Adipocyte (in vitro differentiated cells): ENCODE data around the gene CRABP2.

Source experiments
- DNase-seq: peaks from one replicate; pipeline ENCODE4 v3.0.0-alpha.2; 2015; ENCODE audit warnings: low read depth
- H3K27me3 ChIP-seq: replicated peaks from 2 replicates; pipeline ENCODE4 v1.7.0; 2013; ENCODE audit warnings: mild to moderate bottlenecking, low read length, moderate library complexity; ENCODE audit not compliant: control insufficient read depth, insufficient read depth
- H3K36me3 ChIP-seq: 2 replicates; pipeline ENCODE4 v1.7.0; 2013; ENCODE audit warnings: low read length, mild to moderate bottlenecking, moderate library complexity; ENCODE audit not compliant: control insufficient read depth, insufficient read depth, severe bottlenecking
- H3K4me1 ChIP-seq: 2 replicates; pipeline ENCODE4 v1.7.0; 2013; ENCODE audit warnings: mild to moderate bottlenecking, low read length, moderate library complexity; ENCODE audit not compliant: control insufficient read depth, insufficient read depth
- H3K4me3 ChIP-seq: 2 replicates; pipeline ENCODE4 v1.7.0; 2013; ENCODE audit warnings: mild to moderate bottlenecking, low read length, moderate library complexity
- H3K9ac ChIP-seq: 2 replicates; pipeline ENCODE4 v1.7.0; 2013; ENCODE audit warnings: mild to moderate bottlenecking, low read length, moderate library complexity
- H3K9me3 ChIP-seq: 2 replicates; pipeline ENCODE4 v1.7.0; 2013; ENCODE audit warnings: mild to moderate bottlenecking, low read length, moderate library complexity; ENCODE audit not compliant: control insufficient read depth

CRABP2 gene

DNA sequence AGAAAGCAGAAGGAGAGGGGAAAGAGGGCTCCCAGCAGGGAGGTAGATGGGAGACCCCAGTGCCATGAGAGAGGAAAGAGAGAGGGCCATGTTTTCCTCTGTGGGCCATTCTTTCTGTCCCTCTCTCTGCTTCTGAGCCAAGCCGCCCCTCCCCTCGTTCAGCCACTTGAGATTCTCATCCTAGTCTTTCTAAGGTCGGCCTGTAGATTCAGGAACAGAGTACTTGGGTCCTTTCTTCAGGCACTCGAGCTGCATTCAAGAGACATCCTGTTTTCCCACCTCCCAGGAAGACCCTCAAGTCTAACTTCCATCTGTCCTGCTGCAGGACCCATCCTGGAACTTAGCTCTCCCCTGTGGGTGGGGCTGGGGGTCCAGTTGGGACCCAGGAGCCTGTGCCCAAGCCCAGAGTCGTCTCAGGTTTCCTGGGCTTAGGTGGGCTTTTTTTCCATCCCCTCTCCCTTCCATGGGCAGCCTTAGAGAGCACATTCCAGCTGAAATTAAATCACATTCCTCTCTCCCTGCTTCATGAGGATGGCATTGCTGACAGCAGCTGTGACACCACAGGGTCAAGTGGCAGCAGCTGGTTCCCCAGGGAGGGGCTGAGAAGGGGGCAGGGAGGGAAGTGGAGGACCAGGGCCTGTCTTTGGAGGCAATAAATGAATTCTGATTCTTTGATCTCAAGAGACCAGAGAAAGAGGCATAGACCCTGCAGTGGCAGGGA, 41.2 kb downstream of the CRABP2 start:
- Histone ChIP-seq H3K27me3 (no peaks in the 10 kb centered on the region), H3K36me3 (no peaks in the 10 kb centered on the region), H3K4me1 (peaks cover 57% of the 10 kb centered on the region), H3K9ac (no peak overlapping the region), H3K4me3 (no peak overlapping the region), H3K9me3 (no peaks in the 10 kb centered on the region)
- peak; percentile 45 for DNase-seq

DNA sequence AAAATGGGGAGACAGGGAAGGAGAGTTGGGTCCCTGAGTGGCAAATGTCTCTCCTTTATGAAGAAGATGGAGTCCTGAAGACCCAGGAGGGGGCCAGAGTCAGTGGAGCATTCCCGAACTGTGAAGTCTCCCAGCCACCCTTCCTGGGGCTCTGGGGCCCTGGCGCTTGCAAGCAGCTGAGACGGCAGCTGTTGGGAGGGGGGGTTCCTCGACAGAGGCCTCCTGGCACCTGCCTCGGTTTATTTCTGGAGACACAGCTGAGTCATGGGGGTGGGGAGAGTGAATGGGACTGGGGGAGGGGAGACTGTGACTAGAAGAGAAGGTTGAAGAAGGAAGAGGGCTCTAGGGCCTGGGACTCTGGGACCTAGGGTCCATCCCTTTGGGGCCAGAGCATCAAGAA, 42.2 kb downstream of the CRABP2 start:
- no peak overlapping the region for H3K4me3 ChIP-seq
- DNase-seq, result no peak
- peaks cover 57% of the 10 kb centered on the region for H3K4me1 ChIP-seq

DNA sequence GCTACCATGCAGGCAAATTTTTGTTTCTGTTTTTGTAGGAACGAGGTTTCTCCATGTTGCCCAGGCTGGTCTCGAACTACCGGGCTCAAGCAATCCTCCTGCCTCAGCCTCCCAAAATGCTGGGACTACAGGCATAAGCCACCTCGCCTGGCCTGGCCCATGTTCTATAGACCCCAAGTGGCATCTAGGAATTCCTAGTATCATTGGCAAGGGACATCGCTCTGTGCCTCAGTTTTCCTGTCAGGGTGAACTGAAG, 42.7 kb downstream of the CRABP2 start:
- Histone ChIP-seq H3K9ac (peak overlapping the region; percentile 65), H3K36me3 (no peaks in the 10 kb centered on the region)
- no peak for DNase-seq

More for the DNA sequence above, 42.2 kb downstream of the CRABP2 start:
- Histone ChIP-seq H3K36me3 (no peaks in the 10 kb centered on the region), H3K9me3 (no peaks in the 10 kb centered on the region), H3K27me3 (no peaks in the 10 kb centered on the region), H3K9ac (no peak overlapping the region)

DNA sequence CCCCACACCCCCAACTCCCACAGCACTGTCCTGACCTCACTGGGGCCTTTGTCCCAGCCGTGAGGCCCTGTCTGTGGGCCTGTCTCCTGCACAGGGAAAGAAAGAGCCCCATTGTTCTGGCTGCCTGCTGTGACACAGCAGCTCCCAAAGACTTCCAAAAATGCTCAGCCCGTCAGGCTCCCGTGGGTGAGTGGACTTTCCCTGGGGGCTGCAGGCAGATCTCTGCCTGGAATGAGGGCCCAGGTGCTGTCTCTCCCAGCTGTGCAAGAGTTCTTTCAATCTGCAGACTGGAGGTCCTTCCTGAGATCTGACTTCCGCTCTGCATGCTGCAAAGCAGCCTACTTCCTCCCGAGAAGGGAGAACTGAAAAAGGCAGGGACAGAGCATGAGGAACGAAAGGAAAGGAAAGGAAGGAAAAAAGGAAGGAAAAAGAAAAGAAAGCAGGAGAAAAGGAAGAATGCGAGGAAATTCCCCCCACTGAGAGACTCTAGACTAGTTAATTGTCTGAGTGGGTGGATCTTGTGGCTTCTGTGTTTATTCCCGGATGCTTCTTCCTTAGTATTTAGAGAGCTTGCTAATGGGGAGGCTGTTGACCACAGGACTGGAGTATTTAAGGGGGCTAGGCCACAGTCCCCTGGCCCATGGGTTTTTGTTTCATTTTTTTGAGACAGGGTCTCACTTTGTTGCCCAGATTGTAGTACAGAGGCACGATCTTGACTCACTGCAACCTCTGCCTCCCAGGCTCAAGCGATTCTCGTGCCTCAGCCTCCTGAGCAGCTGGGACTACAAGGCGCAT, 43.2 kb downstream of the CRABP2 start:
- peaks cover 50% of the 10 kb centered on the region for H3K4me1 ChIP-seq
- H3K4me3 ChIP-seq, result no peak overlapping the region
- no peaks in the 10 kb centered on the region for H3K9me3 ChIP-seq
- H3K27me3 ChIP-seq, result peaks cover 1% of the 10 kb centered on the region
- no peak for DNase-seq
- H3K36me3 ChIP-seq, result no peaks in the 10 kb centered on the region
- H3K9ac ChIP-seq, result peak overlapping the region; percentile 65

More for the DNA sequence above, 42.7 kb downstream of the CRABP2 start:
- Histone ChIP-seq H3K4me1 (peaks cover 54% of the 10 kb centered on the region), H3K27me3 (no peaks in the 10 kb centered on the region), H3K9me3 (no peaks in the 10 kb centered on the region), H3K4me3 (no peak overlapping the region)

DNA sequence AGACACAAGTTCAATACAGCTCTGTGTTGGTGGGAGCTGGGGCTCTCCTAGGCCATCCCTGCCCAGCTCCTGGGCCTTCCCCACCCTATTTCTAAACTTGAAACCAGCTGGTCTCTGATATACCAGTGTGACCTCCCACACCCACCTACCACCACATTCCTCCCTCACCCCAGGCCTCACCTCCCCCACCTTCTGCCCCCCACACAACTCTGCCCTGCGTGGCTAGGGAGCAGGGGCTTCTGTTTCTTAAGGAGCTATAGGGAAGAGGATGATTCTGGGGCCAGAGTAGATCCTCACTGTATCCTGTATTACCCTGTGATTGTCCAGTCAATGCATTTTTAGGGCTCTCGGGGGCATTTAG, 44.7 kb downstream of the CRABP2 start:
- H3K9me3 ChIP-seq, result no peaks in the 10 kb centered on the region
- H3K9ac ChIP-seq, result no peak overlapping the region
- H3K27me3 ChIP-seq, result peaks cover 16% of the 10 kb centered on the region
- no peaks in the 10 kb centered on the region for H3K36me3 ChIP-seq
- DNase-seq, result no peak
- H3K4me1 ChIP-seq, result peaks cover 51% of the 10 kb centered on the region
- H3K4me3 ChIP-seq, result peak overlapping the region; percentile 54

DNA sequence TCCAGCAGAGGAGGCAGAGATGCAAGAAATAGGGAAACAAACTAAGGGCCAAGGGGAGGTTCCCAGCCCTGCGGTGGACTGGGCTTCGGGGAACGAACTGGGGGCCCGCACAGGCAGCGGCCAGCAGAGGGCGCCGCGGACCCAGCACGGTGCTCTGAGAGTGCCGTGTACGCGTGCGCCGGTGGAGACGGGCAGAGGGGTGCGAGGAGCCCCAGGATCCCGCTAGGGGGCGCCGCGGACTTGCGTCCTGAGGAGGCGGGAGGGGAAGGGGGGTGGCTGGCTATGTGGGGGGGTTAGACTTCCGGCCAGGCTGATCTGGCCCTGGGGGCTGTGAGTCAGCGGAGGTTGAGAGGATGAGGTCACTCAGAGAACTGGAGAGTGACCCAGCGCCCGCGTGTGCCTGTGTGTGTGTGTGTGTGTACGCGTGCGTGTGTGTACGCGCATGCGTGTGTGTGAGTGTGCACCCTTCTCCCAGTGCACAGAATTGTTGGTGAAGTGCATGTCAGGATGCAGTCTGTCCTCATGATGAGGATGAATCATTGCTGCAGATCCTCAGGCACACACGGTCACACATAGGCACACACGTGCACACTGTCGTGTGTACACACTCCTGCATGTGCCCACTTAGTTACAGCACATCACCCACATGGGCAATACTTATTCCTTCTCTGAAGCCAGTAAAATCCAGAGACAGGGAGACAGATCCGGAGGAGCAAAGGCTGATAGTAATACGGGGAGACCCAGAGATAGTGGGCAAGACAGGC, 45.2 kb downstream of the CRABP2 start:
- H3K4me1 ChIP-seq, result peaks cover 51% of the 10 kb centered on the region
- no peaks in the 10 kb centered on the region for H3K9me3 ChIP-seq
- peak; percentile 99 for DNase-seq
- H3K9ac ChIP-seq, result peak overlapping the region; percentile 60
- H3K4me3 ChIP-seq, result peak overlapping the region; percentile 60
- no peaks in the 10 kb centered on the region for H3K36me3 ChIP-seq
- H3K27me3 ChIP-seq, result peaks cover 21% of the 10 kb centered on the region

DNA sequence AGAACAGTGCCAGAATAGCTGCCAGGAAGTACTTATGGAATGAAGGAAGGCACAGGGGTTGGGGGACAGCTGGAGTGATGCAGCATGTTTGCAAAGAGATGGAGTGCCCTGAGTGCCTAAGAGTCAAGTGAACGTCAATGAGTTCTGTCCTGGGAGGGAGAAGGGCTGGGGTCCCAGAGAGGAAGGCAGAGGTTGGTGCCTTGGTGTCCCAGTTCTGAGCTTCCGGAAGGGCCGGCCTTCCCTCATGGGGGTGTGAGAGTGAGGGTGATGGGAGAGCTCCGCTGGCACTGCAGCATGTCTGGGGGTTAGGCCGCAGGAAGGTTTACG, 45.8 kb downstream of the CRABP2 start:
- Histone ChIP-seq H3K4me3 (peak overlapping the region; percentile 60), H3K27me3 (peaks cover 23% of the 10 kb centered on the region), H3K36me3 (no peaks in the 10 kb centered on the region), H3K9me3 (no peaks in the 10 kb centered on the region), H3K9ac (peak overlapping the region; percentile 60), H3K4me1 (peaks cover 48% of the 10 kb centered on the region)
- no peak for DNase-seq

DNA sequence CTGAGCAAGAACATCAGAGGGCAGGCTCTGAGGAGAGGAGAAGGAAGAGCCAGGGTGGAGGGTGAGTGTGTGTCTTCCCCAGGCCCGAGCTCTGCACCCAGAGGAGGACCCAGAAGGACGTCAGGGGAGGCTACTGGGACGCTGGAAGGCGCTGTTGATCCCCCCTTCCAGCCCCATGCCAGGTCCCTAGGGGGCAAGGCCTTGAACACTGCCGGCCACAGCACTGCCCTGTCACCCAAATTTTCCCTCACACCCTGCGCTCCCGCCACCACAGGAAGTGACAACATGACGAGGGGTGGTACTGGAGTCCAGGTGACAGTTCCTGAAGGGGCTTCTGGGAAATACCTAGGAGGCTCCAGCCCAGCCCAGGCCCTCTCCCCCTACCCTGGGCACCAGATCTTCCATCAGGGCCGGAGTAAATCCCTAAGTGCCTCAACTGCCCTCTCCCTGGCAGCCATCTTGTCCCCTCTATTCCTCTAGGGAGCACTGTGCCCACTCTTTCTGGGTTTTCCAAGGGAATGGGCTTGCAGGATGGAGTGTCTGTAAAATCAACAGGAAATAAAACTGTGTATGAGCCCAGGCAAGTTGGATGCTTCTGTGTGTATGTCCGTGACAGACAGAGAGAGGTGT, 46.3 kb downstream of the CRABP2 start:
- Histone ChIP-seq H3K4me1 (peaks cover 42% of the 10 kb centered on the region), H3K36me3 (no peaks in the 10 kb centered on the region), H3K9ac (peak overlapping the region; percentile 60), H3K4me3 (no peak overlapping the region), H3K27me3 (peaks cover 28% of the 10 kb centered on the region), H3K9me3 (no peaks in the 10 kb centered on the region)
- DNase-seq, result no peak

DNA sequence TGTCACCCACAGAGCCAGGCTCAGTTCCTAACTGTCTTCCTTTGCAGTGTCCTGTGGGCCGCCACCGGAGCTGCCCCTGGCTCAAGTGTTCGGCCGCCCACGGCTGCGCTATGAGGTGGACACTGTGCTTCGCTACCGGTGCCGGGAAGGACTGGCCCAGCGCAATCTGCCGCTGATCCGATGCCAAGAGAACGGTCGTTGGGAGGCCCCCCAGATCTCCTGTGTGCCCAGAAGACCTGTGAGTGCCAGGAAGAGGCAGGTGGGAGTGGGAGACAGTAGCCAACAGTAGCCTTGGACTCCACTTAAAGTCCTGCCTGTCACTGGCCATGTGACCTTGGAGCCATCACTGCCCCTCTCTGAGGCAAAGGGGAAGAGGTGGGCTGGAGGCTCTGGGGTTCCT, 46.9 kb downstream of the CRABP2 start:
- Histone ChIP-seq H3K4me3 (no peak overlapping the region), H3K4me1 (peaks cover 40% of the 10 kb centered on the region), H3K36me3 (no peaks in the 10 kb centered on the region), H3K27me3 (peaks cover 34% of the 10 kb centered on the region), H3K9me3 (no peaks in the 10 kb centered on the region), H3K9ac (no peak overlapping the region)
- DNase-seq, result no peak

DNA sequence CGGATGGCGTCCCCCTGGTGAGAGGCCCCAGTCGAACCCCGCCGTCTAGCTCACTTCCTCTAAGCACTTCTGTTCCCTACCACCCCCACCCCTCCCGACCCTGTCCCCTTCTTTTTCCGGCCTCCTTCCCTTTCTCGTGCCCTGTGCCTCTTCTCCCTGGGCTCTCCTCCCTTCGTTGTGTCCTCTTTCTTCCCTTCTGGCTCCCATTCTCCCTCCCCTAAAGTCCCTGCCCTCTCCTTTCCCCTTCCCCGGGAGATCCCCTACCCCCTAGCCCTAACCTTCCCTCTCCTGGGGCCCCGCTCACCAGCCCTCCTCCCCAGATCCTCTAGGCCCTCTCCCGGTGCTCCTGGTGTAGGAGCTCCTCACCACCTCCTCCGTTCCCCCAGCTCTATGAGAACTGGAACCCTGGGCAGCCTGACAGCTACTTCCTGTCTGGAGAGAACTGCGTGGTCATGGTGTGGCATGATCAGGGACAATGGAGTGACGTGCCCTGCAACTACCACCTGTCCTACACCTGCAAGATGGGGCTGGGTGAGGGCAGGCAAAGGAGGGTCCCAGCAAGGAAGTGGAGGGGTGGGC, 47.6 kb downstream of the CRABP2 start:
- H3K9ac ChIP-seq, result no peak overlapping the region
- no peaks in the 10 kb centered on the region for H3K9me3 ChIP-seq
- H3K4me1 ChIP-seq, result peaks cover 37% of the 10 kb centered on the region
- H3K36me3 ChIP-seq, result no peaks in the 10 kb centered on the region
- peaks cover 40% of the 10 kb centered on the region for H3K27me3 ChIP-seq
- no peak for DNase-seq
- H3K4me3 ChIP-seq, result no peak overlapping the region
